Keratinocyte (primary cell): Measurements from ENCODE around the gene KCNH8. TPM values are rescaled to one million over a fixed set of nuclear protein-coding genes. Genes with fewer than 3 reads are reported as not detected.

Experiments
- DNase-seq: peaks from one replicate; pipeline ENCODE4 v3.0.0-alpha.2; 2011; ENCODE audit warnings: low read depth, missing footprints, low spot score
- FAIRE-seq: peaks from 2 replicates; lab custom pipeline; 2011; peaks lifted over from hg19 to GRCh38; lab: Jason Lieb, UNC
- H2AFZ ChIP-seq: 2 replicates; pipeline ENCODE4 v1.6.0; 2012; ENCODE audit warnings: low read length, control low read depth, inconsistent platforms; ENCODE audit not compliant: control insufficient read depth
- H3K27ac ChIP-seq: 2 replicates; pipeline ENCODE4 v1.5.1; 2011; ENCODE audit warnings: low read length; ENCODE audit not compliant: control insufficient read depth, insufficient read depth
- H3K27me3 ChIP-seq: 3 replicates; pipeline ENCODE4 v1.6.0; 2011; ENCODE audit warnings: low read length; ENCODE audit not compliant: control insufficient read depth, insufficient read depth; ENCODE audit errors: extremely low read depth
- H3K36me3 ChIP-seq, 2 experiments: 2 replicates in 1 of 2; 3 replicates in 1 of 2; pipeline ENCODE4 v1.5.1; 2011; ENCODE audit warnings: low read length in 2 of 2, mild to moderate bottlenecking in 1 of 2; ENCODE audit not compliant: control insufficient read depth in 2 of 2, insufficient read depth in 2 of 2; ENCODE audit errors: extremely low read depth in 1 of 2
- H3K4me1 ChIP-seq: 3 replicates; pipeline ENCODE4 v1.5.1; 2011; ENCODE audit warnings: low read length; ENCODE audit not compliant: control insufficient read depth, insufficient read depth; ENCODE audit errors: extremely low read depth
- H3K4me2 ChIP-seq: 3 replicates; pipeline ENCODE4 v1.6.0; 2011; ENCODE audit warnings: low read depth, low read length; ENCODE audit not compliant: control insufficient read depth, insufficient read depth; ENCODE audit errors: extremely low read depth
- H3K4me3 ChIP-seq, 3 experiments: fragments of 200-600 bp in 1 of 3; sonication (generic) in 1 of 3; 2 replicates in 2 of 3; 3 replicates in 1 of 3; pipeline ENCODE4 v1.5.1; 2011 to 2016; ENCODE audit warnings: low read length in 3 of 3, mild to moderate bottlenecking in 3 of 3, control low read depth in 2 of 3, inconsistent platforms in 1 of 3, low read depth in 1 of 3, mixed read lengths in 1 of 3, mixed run types in 1 of 3, moderate library complexity in 1 of 3; ENCODE audit not compliant: control insufficient read depth in 2 of 3, insufficient read depth in 2 of 3; ENCODE audit errors: extremely low read depth in 1 of 3
- H3K79me2 ChIP-seq: 2 replicates; pipeline ENCODE4 v1.6.0; 2012; ENCODE audit warnings: low read length; ENCODE audit not compliant: control insufficient read depth, insufficient read depth
- H3K9ac ChIP-seq: 3 replicates; pipeline ENCODE4 v1.6.0; 2011; ENCODE audit warnings: low read length; ENCODE audit not compliant: control insufficient read depth, insufficient read depth; ENCODE audit errors: extremely low read depth
- H3K9me1 ChIP-seq: 3 replicates; pipeline ENCODE4 v1.6.0; 2011; ENCODE audit warnings: low read length; ENCODE audit not compliant: control insufficient read depth, insufficient read depth; ENCODE audit errors: extremely low read depth
- H3K9me3 ChIP-seq: 2 replicates; pipeline ENCODE4 v1.5.1; 2012; ENCODE audit warnings: low read depth, low read length; ENCODE audit not compliant: control insufficient read depth
- H4K20me1 ChIP-seq: 3 replicates; pipeline ENCODE4 v1.6.0; 2011; ENCODE audit warnings: low read length; ENCODE audit not compliant: control insufficient read depth, insufficient read depth; ENCODE audit errors: extremely low read depth
- EZH2 ChIP-seq: IDR thresholded peaks from one replicate; pipeline ENCODE4 v1.6.1; 2012; ENCODE audit warnings: inconsistent platforms, mild to moderate bottlenecking, low read length, moderate library complexity
- dilution Hi-C: fragments of 300-500 bp; cut with MboI; formaldehyde crosslinking; loops from one replicate; pipeline ENCODE4 v1.7.0; 2020; ENCODE audit warnings: low sequenced_read_pairs; ENCODE audit not compliant: extremely low pct_ligation_motif_present
- polyA plus RNA-seq, 5 experiments: library from polyadenylated mRNA; depleted of rRNA in 3 of 5; stranded (reverse) in 3 of 5; stranded (forward) in 1 of 5; unstranded in 1 of 5; fragments of >200 nt; gene quantifications; 1 replicate in 1 of 5; 2 replicates in 3 of 5; 3 replicates in 1 of 5; pipeline versions ENCODE4 v1.2.1 to v1.2.3, GENCODE V29; 2011 to 2012; ENCODE audit warnings: missing spikeins in 2 of 5, low read depth in 1 of 5, low replicate concordance in 1 of 5
- TF ChIP-seq, protein P1 (sequence below), 3 experiments: IDR thresholded peaks in 1 of 3; conservative IDR thresholded peaks in 1 of 3; optimal IDR thresholded peaks in 1 of 3; 2 replicates in 2 of 3; 3 replicates in 1 of 3; pipeline versions ENCODE3 to v1.5.1; 2011; ENCODE audit warnings: low read length in 3 of 3, mild to moderate bottlenecking in 3 of 3, moderate library complexity in 2 of 3, control low read depth in 1 of 3, inconsistent platforms in 1 of 3; ENCODE audit not compliant: insufficient read depth in 2 of 3; ENCODE audit errors: extremely low read depth in 1 of 3

Gene KCNH8
- polyA plus RNA-seq, 1 donor (not counting 4 experiments of a cell fraction or from before 2014, with no cell fraction given) = not detected

DNA sequence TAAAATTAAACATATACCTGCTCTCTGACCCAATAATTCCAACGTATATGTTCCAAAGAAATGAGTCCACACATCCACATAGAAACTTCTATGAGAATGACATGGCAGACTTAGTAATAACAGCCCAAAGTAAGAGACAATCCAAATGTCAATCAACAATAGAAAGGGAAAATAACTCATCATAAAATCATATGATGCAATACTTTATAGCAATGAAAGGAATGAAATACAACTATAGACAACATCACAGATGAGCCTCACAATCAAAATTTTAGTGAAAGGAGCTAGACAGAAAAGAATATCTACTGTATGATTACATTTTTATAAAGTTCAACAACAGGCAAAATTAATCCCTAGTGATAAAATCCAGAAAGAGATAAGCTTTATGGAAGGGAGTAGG lies 23.6 kb upstream of the KCNH8 start:
- FAIRE-seq (no peak), DNase-seq (no peak)
- Histone ChIP-seq H3K9me3 (no peaks in the 10 kb centered on the region), H3K27me3 (no peaks in the 10 kb centered on the region), H3K4me3 (no peak overlapping the region), H3K27ac (no peak overlapping the region), H4K20me1 (no peaks in the 10 kb centered on the region), H3K36me3 (no peaks in the 10 kb centered on the region), H3K79me2 (no peaks in the 10 kb centered on the region), H2AFZ (no peak overlapping the region), H3K9ac (no peak overlapping the region), H3K4me2 (no peak overlapping the region), H3K4me1 (no peaks in the 10 kb centered on the region), H3K9me1 (no peaks in the 10 kb centered on the region)
- dilution Hi-C loops = no loop called here
- no peak for TF ChIP-seq EZH2
- TF ChIP-seq, protein P1, sequence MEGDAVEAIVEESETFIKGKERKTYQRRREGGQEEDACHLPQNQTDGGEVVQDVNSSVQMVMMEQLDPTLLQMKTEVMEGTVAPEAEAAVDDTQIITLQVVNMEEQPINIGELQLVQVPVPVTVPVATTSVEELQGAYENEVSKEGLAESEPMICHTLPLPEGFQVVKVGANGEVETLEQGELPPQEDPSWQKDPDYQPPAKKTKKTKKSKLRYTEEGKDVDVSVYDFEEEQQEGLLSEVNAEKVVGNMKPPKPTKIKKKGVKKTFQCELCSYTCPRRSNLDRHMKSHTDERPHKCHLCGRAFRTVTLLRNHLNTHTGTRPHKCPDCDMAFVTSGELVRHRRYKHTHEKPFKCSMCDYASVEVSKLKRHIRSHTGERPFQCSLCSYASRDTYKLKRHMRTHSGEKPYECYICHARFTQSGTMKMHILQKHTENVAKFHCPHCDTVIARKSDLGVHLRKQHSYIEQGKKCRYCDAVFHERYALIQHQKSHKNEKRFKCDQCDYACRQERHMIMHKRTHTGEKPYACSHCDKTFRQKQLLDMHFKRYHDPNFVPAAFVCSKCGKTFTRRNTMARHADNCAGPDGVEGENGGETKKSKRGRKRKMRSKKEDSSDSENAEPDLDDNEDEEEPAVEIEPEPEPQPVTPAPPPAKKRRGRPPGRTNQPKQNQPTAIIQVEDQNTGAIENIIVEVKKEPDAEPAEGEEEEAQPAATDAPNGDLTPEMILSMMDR (optimal IDR thresholded peaks at IDR 0.05 in 1 of 3, IDR thresholded peaks at IDR 0.05 in 1 of 3, conservative IDR thresholded peaks at IDR 0.05 in 1 of 3; ENCODE audit: extremely low read depth in 1 of 3, insufficient read depth in 2 of 3, low read length in 3 of 3) = no peak

DNA sequence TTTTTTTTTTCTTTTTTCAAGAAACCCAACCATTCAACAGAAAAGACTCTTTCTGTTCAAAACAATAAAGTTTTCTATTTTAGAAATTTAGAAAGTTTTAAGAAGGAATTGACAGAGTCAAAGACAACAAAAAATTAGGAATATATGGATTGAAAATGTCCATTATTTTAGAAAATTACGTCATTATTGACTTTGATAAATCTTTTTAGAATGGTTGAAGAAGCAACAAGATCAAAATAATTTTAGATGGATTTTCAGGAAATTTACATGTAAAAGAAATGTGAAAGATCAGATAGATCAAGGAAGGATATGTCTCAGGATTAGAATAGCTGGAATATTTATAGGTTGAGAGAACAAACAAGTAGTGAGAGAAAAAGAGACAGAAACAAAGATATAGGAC lies 8.4 kb upstream of the KCNH8 start:
- TF ChIP-seq EZH2 = no peak
- TF ChIP-seq, protein P1 (optimal IDR thresholded peaks at IDR 0.05 in 1 of 3, IDR thresholded peaks at IDR 0.05 in 1 of 3, conservative IDR thresholded peaks at IDR 0.05 in 1 of 3; ENCODE audit: extremely low read depth in 1 of 3, insufficient read depth in 2 of 3, low read length in 3 of 3) = no peak
- dilution Hi-C loops = no loop called here
- Histone ChIP-seq H3K9me1 (no peaks in the 10 kb centered on the region), H3K27ac (no peak overlapping the region), H3K9ac (no peak overlapping the region), H4K20me1 (no peaks in the 10 kb centered on the region), H3K36me3 (no peaks in the 10 kb centered on the region), H3K27me3 (no peaks in the 10 kb centered on the region), H3K79me2 (no peaks in the 10 kb centered on the region), H3K4me3 (no peak overlapping the region), H2AFZ (no peak overlapping the region), H3K4me1 (no peaks in the 10 kb centered on the region), H3K4me2 (no peak overlapping the region), H3K9me3 (no peaks in the 10 kb centered on the region)
- FAIRE-seq (no peak), DNase-seq (no peak)
